IMR-90 (cell line): ENCODE results near the gene PSMB11. TPM values are rescaled to one million over a fixed set of nuclear protein-coding genes. Genes with fewer than 3 reads are reported as not detected.

ENCODE experiments used
- ATAC-seq: fragments of 200-7000 bp; cut with Tn5 transposase; 2 replicates; pipeline ENCODE4 v1.9.1; 2020; ENCODE audit warnings: low read depth, mild to moderate bottlenecking, moderate library complexity
- BruUV-seq: library from RNA; stranded (reverse); fragments of 400-500 nt; replicated peaks from 2 replicates; lab custom pipeline; 2021; lab: Mats Ljungman, UMichigan
- CTCF ChIA-PET: fragments of 300-600 bp; formaldehyde crosslinking; extraction: SDS; loops from one replicate; lab custom pipeline; 2021; ENCODE audit warnings: antibody characterized with exemption; lab: Yijun Ruan, JAX
- POLR2A ChIA-PET: fragments of 300-600 bp; sonication (Branson Sonifier 250); formaldehyde crosslinking; loops from one replicate; lab custom pipeline; 2022; ENCODE audit warnings: antibody characterized with exemption; ENCODE audit not compliant: unreplicated experiment; lab: Charles Lee
- DNase-seq: peaks from one replicate; pipeline ENCODE4 v3.0.0; 2013
- H2AFZ ChIP-seq: replicated peaks from 2 replicates; pipeline ENCODE3; 2013; ENCODE audit warnings: low read length, mild to moderate bottlenecking; ENCODE audit not compliant: poor library complexity
- H2AK5ac ChIP-seq: 2 replicates; pipeline ENCODE4 v1.6.1; 2013; ENCODE audit warnings: low read depth, low read length, inconsistent platforms
- H2AK9ac ChIP-seq: replicated peaks from 2 replicates; pipeline ENCODE3; 2013; ENCODE audit warnings: mild to moderate bottlenecking, low read depth, low read length, moderate library complexity; ENCODE audit not compliant: poor library complexity
- H2BK120ac ChIP-seq: 2 replicates; pipeline ENCODE4 v1.6.1; 2013; ENCODE audit warnings: low read depth, low read length, inconsistent platforms
- H2BK15ac ChIP-seq: 3 replicates; pipeline ENCODE4 v1.6.1; 2013; ENCODE audit warnings: low read depth, low read length, inconsistent platforms
- H2BK20ac ChIP-seq: 2 replicates; pipeline ENCODE4 v1.6.1; 2013; ENCODE audit warnings: low read depth, mild to moderate bottlenecking, inconsistent platforms, low read length, moderate library complexity
- H2BK5ac ChIP-seq: 2 replicates; pipeline ENCODE4 v1.6.1; 2013; ENCODE audit warnings: mild to moderate bottlenecking, low read depth, low read length, inconsistent platforms; ENCODE audit not compliant: poor library complexity, severe bottlenecking
- H3K14ac ChIP-seq: replicated peaks from 2 replicates; pipeline ENCODE4 v1.6.1; 2013; ENCODE audit warnings: low read depth, low read length, inconsistent platforms
- H3K18ac ChIP-seq: 2 replicates; pipeline ENCODE4 v1.6.1; 2013; ENCODE audit warnings: low read depth, low read length, control low read depth
- H3K23ac ChIP-seq: 2 replicates; pipeline ENCODE4 v1.6.1; 2013; ENCODE audit warnings: low read depth, low read length, inconsistent platforms
- H3K27ac ChIP-seq: 2 replicates; pipeline ENCODE4 v1.5.1; 2013; ENCODE audit warnings: mild to moderate bottlenecking, control low read depth, low read length; ENCODE audit not compliant: insufficient read depth
- H3K27me3 ChIP-seq: 2 replicates; pipeline ENCODE4 v1.6.1; 2013; ENCODE audit warnings: low read length; ENCODE audit not compliant: control insufficient read depth, insufficient read depth
- H3K36me3 ChIP-seq: 2 replicates; pipeline ENCODE4 v1.6.1; 2013; ENCODE audit warnings: low read length, mixed read lengths; ENCODE audit not compliant: control insufficient read depth, insufficient read depth
- H3K4ac ChIP-seq: 2 replicates; pipeline ENCODE4 v1.6.1; 2013; ENCODE audit warnings: low read depth, low read length, inconsistent platforms
- H3K4me1 ChIP-seq: 2 replicates; pipeline ENCODE4 v1.6.1; 2013; ENCODE audit warnings: low read length, mixed read lengths; ENCODE audit not compliant: control insufficient read depth, insufficient read depth
- H3K4me2 ChIP-seq: 2 replicates; pipeline ENCODE4 v1.6.1; 2013; ENCODE audit warnings: low read depth, mild to moderate bottlenecking, control low read depth, low read length, moderate library complexity
- H3K4me3 ChIP-seq: 2 replicates; pipeline ENCODE4 v1.5.1; 2013; ENCODE audit warnings: low read depth, mild to moderate bottlenecking, control low read depth, low read length, moderate library complexity; ENCODE audit not compliant: insufficient read depth
- H3K56ac ChIP-seq: 2 replicates; pipeline ENCODE4 v1.6.1; 2013; ENCODE audit warnings: low read length, inconsistent platforms; ENCODE audit not compliant: insufficient read depth; ENCODE audit errors: extremely low read depth
- H3K79me1 ChIP-seq, 2 experiments: 2 replicates each; pipeline ENCODE4 v1.6.1; 2013; ENCODE audit warnings: low read length in 2 of 2, inconsistent platforms in 1 of 2, low read depth in 1 of 2
- H3K9ac ChIP-seq: 2 replicates; pipeline ENCODE4 v1.6.1; 2013; ENCODE audit warnings: low read depth, low read length, control low read depth
- H3K9me1 ChIP-seq: 2 replicates; pipeline ENCODE4 v1.6.1; 2013; ENCODE audit warnings: low read length, inconsistent platforms; ENCODE audit not compliant: insufficient read depth
- H3K9me3 ChIP-seq: 2 replicates; pipeline ENCODE4 v1.6.1; 2013; ENCODE audit warnings: low read length; ENCODE audit not compliant: control insufficient read depth, insufficient read depth
- H4K20me1 ChIP-seq: 2 replicates; pipeline ENCODE4 v1.6.1; 2013; ENCODE audit warnings: low read length, inconsistent platforms; ENCODE audit not compliant: insufficient read depth
- H4K5ac ChIP-seq: 2 replicates; pipeline ENCODE4 v1.6.1; 2013; ENCODE audit warnings: mild to moderate bottlenecking, low read depth, low read length, control low read depth
- H4K8ac ChIP-seq, 2 experiments: 2 replicates each; pipeline ENCODE4 v1.6.1; 2013; ENCODE audit warnings: low read depth in 2 of 2, low read length in 2 of 2, control low read depth in 1 of 2, inconsistent platforms in 1 of 2
- H4K91ac ChIP-seq: 2 replicates; pipeline ENCODE4 v1.6.1; 2013; ENCODE audit warnings: low read depth, low read length, inconsistent platforms; ENCODE audit not compliant: insufficient read depth
- POLR2A ChIP-seq: IDR thresholded peaks from 2 replicates; pipeline ENCODE4 v1.6.1; 2012; ENCODE audit warnings: mild to moderate bottlenecking, low read depth, low read length
- RFX5 ChIP-seq: IDR thresholded peaks from 2 replicates; pipeline ENCODE4 v1.8.0; 2012; ENCODE audit warnings: low read depth, mild to moderate bottlenecking, low read length, moderate library complexity
- WGBS, 2 experiments: methylation state at CpG; one replicate each; pipeline versions ENCODE4 v1.1.5 to v1.1.7; 2013; ENCODE audit warnings: missing lambda C conversion rate in 2 of 2; ENCODE audit not compliant: insufficient read length in 1 of 2; ENCODE audit errors: extremely low coverage in 2 of 2; 5-methylcytosine and 5-hydroxymethylcytosine counted together
- dilution Hi-C: fragments of 300-500 bp; cut with HindIII; formaldehyde crosslinking; loops from one replicate; pipeline ENCODE4 v1.14.3; 2018; ENCODE audit warnings: low sequenced_read_pairs; ENCODE audit not compliant: unreplicated experiment
- in situ Hi-C: fragments of 300-500 bp; cut with MboI; formaldehyde crosslinking; loops from 3 replicates; pipeline ENCODE4 v1.14.3; 2019; ENCODE audit warnings: low sequenced_read_pairs, inconsistent platforms, mixed read lengths
- intact Hi-C: fragments of 100-400 bp; cut with micrococcal nuclease; formaldehyde crosslinking; loops from 2 replicates; pipeline ENCODE4 v1.10.0; 2022
- polyA plus RNA-seq, 3 experiments: library from polyadenylated mRNA; depleted of rRNA; stranded (reverse); fragments of >200 nt; gene quantifications; 2 replicates each; pipeline ENCODE4 v1.2.3, GENCODE V29; 2012; ENCODE audit warnings: low replicate concordance in 1 of 3
- total RNA-seq: library from RNA; depleted of rRNA; stranded (reverse); fragments of >200 nt; gene quantifications from 2 replicates; pipeline ENCODE4 v1.2.3, GENCODE V29; 2012

PSMB11 gene
- total and polyA plus RNA-seq, 2 of the 4 experiments (the other 2 are of a cell fraction) = not detected

GRCh38 chr14:23067847-23068788 is 26.1 kb downstream of the PSMB11 start:
- dilution Hi-C loops = no loop called here
- Histone ChIP-seq H3K4me2 (peak overlapping the region; percentile 60; the same call in 1 of the 2 replicates), H3K4ac (no peak overlapping the region), H4K91ac (no peak overlapping the region), H2BK5ac (no peak overlapping the region), H3K27ac (no peak overlapping the region), H2BK20ac (no peak overlapping the region), H3K56ac (no peak overlapping the region), H4K8ac (no peak overlapping the region), H3K4me3 (no peak overlapping the region), H2BK15ac (no peak overlapping the region), H3K23ac (no peak overlapping the region), H2AFZ (no peak overlapping the region), H3K27me3 (no peaks in the 10 kb centered on the region), H2AK5ac (no peak overlapping the region), H3K9ac (no peak overlapping the region), H3K4me1 (peaks cover 13% of the 10 kb centered on the region), H2BK120ac (no peak overlapping the region), H3K9me1 (peaks cover 5% of the 10 kb centered on the region; the same call in 1 of the 2 replicates), H2AK9ac (peak overlapping the region; percentile 14), H3K14ac (no peak overlapping the region), H3K79me1 (peaks cover 25 to 77% of the 10 kb centered on the region in 2 experiments), H3K9me3 (no peaks in the 10 kb centered on the region), H3K36me3 (peaks cover 53% of the 10 kb centered on the region), H3K18ac (no peak overlapping the region), H4K20me1 (peaks cover 46% of the 10 kb centered on the region), H4K5ac (no peak overlapping the region)
- ATAC-seq = no peak
- TF ChIP-seq RFX5 = no peak
- no peak for TF ChIP-seq POLR2A
- ChIA-PET POLR2A (no interaction called here), CTCF (interaction anchor here (0.6 to 1.8 kb wide), 25 partner anchors 8 to 150 kb away, joined by 3 to 21 read pairs (median 5); partner anchors contain the start of genes ACIN1, C14orf119, CDH24 and CIROP)
- intact Hi-C loops = no loop called here
- BruUV-seq = no TSS peak
- no peak for DNase-seq
- WGBS, 2 experiments = 93% methylated on average over 3 of the region's 14 CpGs; no CpG with 5 or more reads in 1 of the 2 experiments
- in situ Hi-C loops = loop anchor here (5.0 to 10.0 kb wide), 2 partner anchors 34 to 513 kb away; partner anchors contain the start of gene CIROP
